Loucy (cell line): ENCODE results near the gene ZNF185.
A peak's percentile ranks its signal among the peaks of the same experiment; 100 is the strongest.

ENCODE experiments used
- H2AFZ ChIP-seq: fragments of 200-600 bp; sonication (generic); 2 replicates; pipeline ENCODE4 v1.6.0; 2016; ENCODE audit warnings: antibody characterized with exemption, mild to moderate bottlenecking, low read length, moderate library complexity
- H3F3A ChIP-seq: fragments of 200-600 bp; 2 replicates; pipeline ENCODE4 v1.6.0; 2016; ENCODE audit warnings: antibody characterized with exemption, low read depth, mild to moderate bottlenecking
- H3K27me3 ChIP-seq: fragments of 200-600 bp; sonication (generic); 2 replicates; pipeline ENCODE4 v1.6.1; 2014; ENCODE audit warnings: low read length, mild to moderate bottlenecking; ENCODE audit not compliant: insufficient read depth, poor library complexity, severe bottlenecking
- H3K36me3 ChIP-seq: fragments of 200-600 bp; sonication (generic); 2 replicates; pipeline ENCODE4 v1.6.1; 2016; ENCODE audit warnings: low read length; ENCODE audit not compliant: insufficient read depth
- H3K4me1 ChIP-seq: fragments of 200-600 bp; sonication (generic); 2 replicates; pipeline ENCODE4 v1.5.1; 2014; ENCODE audit warnings: low read length, mild to moderate bottlenecking; ENCODE audit not compliant: insufficient read depth, poor library complexity, severe bottlenecking
- H3K4me2 ChIP-seq: fragments of 200-600 bp; sonication (generic); 2 replicates; pipeline ENCODE4 v1.6.0; 2014; ENCODE audit warnings: antibody characterized with exemption, low read length, low read depth, mild to moderate bottlenecking; ENCODE audit not compliant: poor library complexity, severe bottlenecking
- H3K4me3 ChIP-seq: fragments of 200-600 bp; sonication (generic); 2 replicates; pipeline ENCODE4 v1.5.1; 2014; ENCODE audit warnings: low read length, mild to moderate bottlenecking, mixed read lengths; ENCODE audit not compliant: poor library complexity, severe bottlenecking
- H3K79me2 ChIP-seq: fragments of 200-600 bp; sonication (generic); 2 replicates; pipeline ENCODE4 v1.6.1; 2014; ENCODE audit warnings: low read length; ENCODE audit not compliant: insufficient read depth
- H3K9ac ChIP-seq: fragments of 200-600 bp; sonication (generic); 2 replicates; pipeline ENCODE4 v1.6.0; 2014; ENCODE audit warnings: mild to moderate bottlenecking, low read depth, low read length, moderate library complexity; ENCODE audit not compliant: poor library complexity, severe bottlenecking
- H3K9me2 ChIP-seq: fragments of 200-600 bp; sonication (generic); replicated peaks from 2 replicates; pipeline ENCODE4 v1.6.1; 2016; ENCODE audit warnings: low read depth, low read length, mixed read lengths
- H3K9me3 ChIP-seq: fragments of 200-600 bp; sonication (generic); 2 replicates; pipeline ENCODE4 v1.6.1; 2014; ENCODE audit warnings: mild to moderate bottlenecking, antibody characterized with exemption, low read length, low read depth; ENCODE audit not compliant: insufficient read depth
- H4K20me1 ChIP-seq: fragments of 200-600 bp; sonication (generic); 2 replicates; pipeline ENCODE4 v1.6.0; 2014; ENCODE audit warnings: antibody characterized with exemption, low read length, mild to moderate bottlenecking; ENCODE audit not compliant: insufficient read depth, poor library complexity, severe bottlenecking
- EZH2phosphoT487 ChIP-seq: fragments of 200-600 bp; IDR thresholded peaks from 2 replicates; pipeline ENCODE4 v1.6.1; 2018; ENCODE audit warnings: antibody characterized with exemption, mild to moderate bottlenecking, moderate library complexity, borderline replicate concordance
- TF ChIP-seq, protein P1 (sequence below): fragments of 200-600 bp; sonication (generic); conservative IDR thresholded peaks from 2 replicates; pipeline ENCODE4 v1.5.1; 2014; ENCODE audit warnings: mild to moderate bottlenecking, antibody characterized with exemption, low read length

The ZNF185 gene

GRCh38 chrX:152926279-152926678, 28.4 kb downstream of the ZNF185 start:
- Histone ChIP-seq H3K79me2 (no peaks in the 10 kb centered on the region), H3K4me1 (peaks cover 6% of the 10 kb centered on the region), H3K9me2 (no peaks in the 10 kb centered on the region), H3K4me2 (peak overlapping the region; percentile 35), H3K4me3 (peak overlapping the region; percentile 15), H4K20me1 (no peaks in the 10 kb centered on the region), H3K27me3 (no peaks in the 10 kb centered on the region), H3K9ac (no peak overlapping the region), H3F3A (no peaks in the 10 kb centered on the region), H2AFZ (peak overlapping the region; percentile 16), H3K9me3 (no peaks in the 10 kb centered on the region), H3K36me3 (no peaks in the 10 kb centered on the region)
- TF ChIP-seq, protein P1, sequence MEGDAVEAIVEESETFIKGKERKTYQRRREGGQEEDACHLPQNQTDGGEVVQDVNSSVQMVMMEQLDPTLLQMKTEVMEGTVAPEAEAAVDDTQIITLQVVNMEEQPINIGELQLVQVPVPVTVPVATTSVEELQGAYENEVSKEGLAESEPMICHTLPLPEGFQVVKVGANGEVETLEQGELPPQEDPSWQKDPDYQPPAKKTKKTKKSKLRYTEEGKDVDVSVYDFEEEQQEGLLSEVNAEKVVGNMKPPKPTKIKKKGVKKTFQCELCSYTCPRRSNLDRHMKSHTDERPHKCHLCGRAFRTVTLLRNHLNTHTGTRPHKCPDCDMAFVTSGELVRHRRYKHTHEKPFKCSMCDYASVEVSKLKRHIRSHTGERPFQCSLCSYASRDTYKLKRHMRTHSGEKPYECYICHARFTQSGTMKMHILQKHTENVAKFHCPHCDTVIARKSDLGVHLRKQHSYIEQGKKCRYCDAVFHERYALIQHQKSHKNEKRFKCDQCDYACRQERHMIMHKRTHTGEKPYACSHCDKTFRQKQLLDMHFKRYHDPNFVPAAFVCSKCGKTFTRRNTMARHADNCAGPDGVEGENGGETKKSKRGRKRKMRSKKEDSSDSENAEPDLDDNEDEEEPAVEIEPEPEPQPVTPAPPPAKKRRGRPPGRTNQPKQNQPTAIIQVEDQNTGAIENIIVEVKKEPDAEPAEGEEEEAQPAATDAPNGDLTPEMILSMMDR: peak; percentile 57
- no peak for TF ChIP-seq EZH2phosphoT487

DNA sequence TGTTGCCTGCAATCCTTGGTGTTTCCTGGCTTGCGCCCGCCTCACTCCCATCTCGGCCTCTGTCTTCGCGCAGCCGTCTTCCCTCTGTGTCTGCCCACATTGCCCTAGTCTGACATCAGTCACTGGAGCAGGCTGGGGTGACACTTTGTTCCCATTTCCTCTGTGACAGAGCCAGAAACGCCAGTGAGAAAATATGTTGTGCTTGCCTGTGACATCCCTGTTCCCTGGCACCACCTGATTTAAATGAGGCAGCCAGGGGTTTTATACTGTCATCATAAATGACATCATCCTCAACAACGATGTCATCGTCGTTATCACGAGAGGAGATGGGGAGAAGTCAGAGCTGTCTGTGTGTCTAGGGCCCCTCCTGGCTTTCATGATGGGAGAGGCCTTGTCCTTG, 29.1 kb downstream of the ZNF185 start:
- Histone ChIP-seq H4K20me1 (no peaks in the 10 kb centered on the region), H3F3A (no peaks in the 10 kb centered on the region), H3K36me3 (no peaks in the 10 kb centered on the region), H3K9ac (no peak overlapping the region), H2AFZ (no peak overlapping the region), H3K4me2 (no peak overlapping the region), H3K27me3 (no peaks in the 10 kb centered on the region), H3K4me1 (no peaks in the 10 kb centered on the region), H3K9me2 (no peaks in the 10 kb centered on the region), H3K79me2 (no peaks in the 10 kb centered on the region), H3K4me3 (no peak overlapping the region), H3K9me3 (no peaks in the 10 kb centered on the region)
- no peak for TF ChIP-seq EZH2phosphoT487
- TF ChIP-seq, protein P1: no peak

DNA sequence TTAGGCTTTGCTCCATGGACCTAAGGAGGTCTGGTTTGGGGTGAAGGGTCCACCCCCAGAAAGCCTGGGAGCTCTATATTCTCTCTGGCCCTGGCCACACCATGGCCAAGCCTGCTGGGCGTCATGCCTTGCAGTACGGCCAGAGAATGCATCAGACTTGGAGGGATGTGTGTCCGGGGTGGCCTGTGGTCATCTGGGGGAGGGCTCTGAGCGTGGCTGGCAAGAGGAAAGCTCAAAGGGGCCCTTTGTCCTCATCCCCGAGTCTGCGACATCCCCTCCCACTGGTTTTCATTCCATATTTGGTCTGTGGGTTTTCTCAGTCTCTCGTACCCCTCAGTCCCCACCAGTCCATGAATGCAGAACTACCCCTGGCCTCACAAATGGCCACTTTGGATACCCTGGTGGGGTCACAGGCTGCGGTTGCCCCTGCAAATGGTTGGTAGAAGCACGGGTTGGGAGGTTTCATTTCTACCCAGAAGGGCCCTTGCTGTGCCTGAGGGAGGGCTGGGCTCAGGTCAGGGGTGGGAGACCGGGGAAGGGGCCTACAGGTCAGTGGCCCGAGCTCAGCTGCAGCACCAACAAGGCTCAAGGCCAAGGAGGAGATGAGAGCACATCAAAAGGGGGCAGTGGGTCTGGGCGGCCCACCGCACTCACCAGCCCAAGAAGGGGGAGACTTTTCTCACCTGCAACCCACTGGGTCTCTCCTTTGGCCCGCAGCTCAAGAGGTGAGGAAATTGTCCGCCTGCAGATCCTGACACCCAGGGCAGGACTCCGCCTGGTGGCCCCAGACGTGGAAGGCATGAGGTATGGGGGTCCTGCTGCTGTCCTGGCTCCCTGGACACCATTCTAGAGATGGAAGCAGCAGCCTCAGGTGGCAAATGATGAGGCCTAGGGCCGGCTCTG, 30.2 kb downstream of the ZNF185 start:
- H4K20me1 ChIP-seq: no peaks in the 10 kb centered on the region
- no peak overlapping the region for H2AFZ ChIP-seq
- no peak overlapping the region for H3K4me2 ChIP-seq
- H3K9ac ChIP-seq: no peak overlapping the region
- H3K9me3 ChIP-seq: no peaks in the 10 kb centered on the region
- no peak overlapping the region for H3K4me3 ChIP-seq
- H3F3A ChIP-seq: no peaks in the 10 kb centered on the region
- H3K9me2 ChIP-seq: no peaks in the 10 kb centered on the region
- no peaks in the 10 kb centered on the region for H3K79me2 ChIP-seq
- H3K36me3 ChIP-seq: no peaks in the 10 kb centered on the region
- no peaks in the 10 kb centered on the region for H3K27me3 ChIP-seq
- no peaks in the 10 kb centered on the region for H3K4me1 ChIP-seq
- TF ChIP-seq, protein P1: no peak
- no peak for TF ChIP-seq EZH2phosphoT487
